Measurements from ENCODE around the gene DGCR8. TPM values are rescaled to one million over a fixed set of nuclear protein-coding genes. Genes with fewer than 3 reads are reported as not detected.

DGCR8 gene
- total RNA-seq, 2 donors from 2014 or later = 32.0 to 37.9 TPM

GRCh38 chr22:20127318-20127868 lies 47.4 kb downstream of the DGCR8 start:
- peaks cover 5% of the 10 kb centered on the region for H3K4me1 Mint-ChIP-seq
- no peaks in the 10 kb centered on the region for H3K36me3 Mint-ChIP-seq (ENCODE audit: low read depth)
- no peaks in the 10 kb centered on the region for H3K27me3 Mint-ChIP-seq
- DNase-seq = no peak
- no peaks in the 10 kb centered on the region for H3K9me3 ChIP-seq (ENCODE audit: control insufficient read depth, low read length, poor library complexity, severe bottlenecking)
- ATAC-seq = no peak
- no peak overlapping the region for H3K27ac Mint-ChIP-seq
- H3K4me3 Mint-ChIP-seq = no peak overlapping the region

- Mint-ChIP-seq H3K4me3 (no peak overlapping the region), H3K4me1 (peaks cover 5% of the 10 kb centered on the region), H3K36me3 (ENCODE audit: low read depth) (no peaks in the 10 kb centered on the region), H3K27me3 (no peaks in the 10 kb centered on the region), H3K27ac (peak overlapping the region; percentile 16)
- no peak for ATAC-seq
- no peak for DNase-seq
- no peaks in the 10 kb centered on the region for H3K9me3 ChIP-seq (ENCODE audit: control insufficient read depth, low read length, poor library complexity, severe bottlenecking)
Observed at GRCh38 chr22:20127869-20128618, 48.0 kb downstream of the DGCR8 start.

GRCh38 chr22:20128619-20128901 lies 48.5 kb downstream of the DGCR8 start:
- Mint-ChIP-seq H3K36me3 (ENCODE audit: low read depth) (no peaks in the 10 kb centered on the region), H3K27ac (no peak overlapping the region)

GRCh38 chr22:20128902-20129746 lies 49.1 kb downstream of the DGCR8 start:
- peak overlapping the region; percentile 32 for H3K27ac Mint-ChIP-seq
- peak; percentile 40 for ATAC-seq

More at GRCh38 chr22:20128619-20128901, 48.5 kb downstream of the DGCR8 start:
- no peaks in the 10 kb centered on the region for H3K9me3 ChIP-seq (ENCODE audit: control insufficient read depth, low read length, poor library complexity, severe bottlenecking)
- Mint-ChIP-seq H3K4me1 (peaks cover 5% of the 10 kb centered on the region), H3K27me3 (no peaks in the 10 kb centered on the region), H3K4me3 (no peak overlapping the region)
- no peak for DNase-seq
- ATAC-seq = no peak

GRCh38 chr22:20129747-20130014 lies 49.6 kb downstream of the DGCR8 start:
- H3K4me3 Mint-ChIP-seq = no peak overlapping the region
- H3K27ac Mint-ChIP-seq = peak overlapping the region; percentile 32
- DNase-seq (no peak), ATAC-seq (no peak)
- H3K4me1 Mint-ChIP-seq = peaks cover 6% of the 10 kb centered on the region
- H3K36me3 Mint-ChIP-seq (ENCODE audit: low read depth) = no peaks in the 10 kb centered on the region
- H3K27me3 Mint-ChIP-seq = no peaks in the 10 kb centered on the region
- H3K9me3 ChIP-seq (ENCODE audit: control insufficient read depth, low read length, poor library complexity, severe bottlenecking) = no peaks in the 10 kb centered on the region

More at GRCh38 chr22:20128902-20129746, 49.1 kb downstream of the DGCR8 start:
- H3K27me3 Mint-ChIP-seq = no peaks in the 10 kb centered on the region
- peak in 2 of 3 donors; percentile 35 to 52 for DNase-seq
- H3K36me3 Mint-ChIP-seq (ENCODE audit: low read depth) = no peaks in the 10 kb centered on the region
- peak overlapping the region; percentile 31 for H3K4me3 Mint-ChIP-seq
- no peaks in the 10 kb centered on the region for H3K9me3 ChIP-seq (ENCODE audit: control insufficient read depth, low read length, poor library complexity, severe bottlenecking)
- H3K4me1 Mint-ChIP-seq = peaks cover 7% of the 10 kb centered on the region

- Mint-ChIP-seq H3K36me3 (ENCODE audit: low read depth) (no peaks in the 10 kb centered on the region), H3K27me3 (no peaks in the 10 kb centered on the region), H3K4me3 (peak overlapping the region; percentile 41), H3K4me1 (peaks cover 6% of the 10 kb centered on the region), H3K27ac (no peak overlapping the region)
- DNase-seq = peak in 1 of 3 donors; percentile 25
- ATAC-seq = peak; percentile 24
- no peaks in the 10 kb centered on the region for H3K9me3 ChIP-seq (ENCODE audit: control insufficient read depth, low read length, poor library complexity, severe bottlenecking)
Observed at GRCh38 chr22:20130319-20130718, 50.3 kb downstream of the DGCR8 start.

GRCh38 chr22:20130731-20131596 lies 50.9 kb downstream of the DGCR8 start:
- ATAC-seq (peak; percentile 81), DNase-seq (peak; percentile 61 to 80 (median 74))
- no peaks in the 10 kb centered on the region for H3K9me3 ChIP-seq (ENCODE audit: control insufficient read depth, low read length, poor library complexity, severe bottlenecking)
- no peak overlapping the region for H3K27ac Mint-ChIP-seq
- H3K27me3 Mint-ChIP-seq = no peaks in the 10 kb centered on the region
- peak overlapping the region; percentile 41 for H3K4me3 Mint-ChIP-seq
- no peaks in the 10 kb centered on the region for H3K36me3 Mint-ChIP-seq (ENCODE audit: low read depth)
- H3K4me1 Mint-ChIP-seq = peaks cover 6% of the 10 kb centered on the region

- peak; percentile 72 for ATAC-seq
- Mint-ChIP-seq H3K4me3 (peak within 1 kb of the TSS; percentile 80), H3K27me3 (no peaks in the 10 kb centered on the region), H3K36me3 (ENCODE audit: low read depth) (no peaks in the 10 kb centered on the region), H3K27ac (peak within 1 kb of the TSS; percentile 73), H3K4me1 (peaks cover 10% of the 10 kb centered on the region)
- H3K9me3 ChIP-seq (ENCODE audit: control insufficient read depth, low read length, poor library complexity, severe bottlenecking) = no peaks in the 10 kb centered on the region
- peak in 2 of 3 donors; percentile 42 to 66 for DNase-seq
Observed at GRCh38 chr22:20131597-20131858, 51.5 kb downstream of the DGCR8 start, which contains the start of gene ZDHHC8. TSS of gene ZDHHC8 (plus strand) at chr22:20131804. CDS start at chr22:20131948, 144 bp downstream.

- peak; percentile 2 for ATAC-seq
Observed at GRCh38 chr22:20131859-20132685, 52.0 kb downstream of the DGCR8 start.

GRCh38 chr22:20132686-20133246 lies 52.7 kb downstream of the DGCR8 start:
- H3K27ac Mint-ChIP-seq = peak overlapping the region; percentile 73
- no peaks in the 10 kb centered on the region for H3K36me3 Mint-ChIP-seq (ENCODE audit: low read depth)

More at GRCh38 chr22:20131859-20132685, 52.0 kb downstream of the DGCR8 start:
- Mint-ChIP-seq H3K4me1 (peaks cover 10% of the 10 kb centered on the region), H3K4me3 (peak overlapping the region; percentile 80), H3K36me3 (ENCODE audit: low read depth) (no peaks in the 10 kb centered on the region), H3K27ac (peak overlapping the region; percentile 73), H3K27me3 (no peaks in the 10 kb centered on the region)
- H3K9me3 ChIP-seq (ENCODE audit: control insufficient read depth, low read length, poor library complexity, severe bottlenecking) = no peaks in the 10 kb centered on the region
- DNase-seq = no peak

GRCh38 chr22:20133930-20134549 lies 54.0 kb downstream of the DGCR8 start:
- H3K4me1 Mint-ChIP-seq = peaks cover 21% of the 10 kb centered on the region
- no peaks in the 10 kb centered on the region for H3K36me3 Mint-ChIP-seq (ENCODE audit: low read depth)
- H3K27ac Mint-ChIP-seq = no peak overlapping the region
- no peaks in the 10 kb centered on the region for H3K27me3 Mint-ChIP-seq
- H3K4me3 Mint-ChIP-seq = peak overlapping the region; percentile 63
- ATAC-seq (no peak), DNase-seq (no peak)
- no peaks in the 10 kb centered on the region for H3K9me3 ChIP-seq (ENCODE audit: control insufficient read depth, low read length, poor library complexity, severe bottlenecking)

More at GRCh38 chr22:20132686-20133246, 52.7 kb downstream of the DGCR8 start:
- Mint-ChIP-seq H3K27me3 (no peaks in the 10 kb centered on the region), H3K4me1 (peaks cover 12% of the 10 kb centered on the region), H3K4me3 (peak overlapping the region; percentile 80)
- DNase-seq (no peak), ATAC-seq (no peak)
- no peaks in the 10 kb centered on the region for H3K9me3 ChIP-seq (ENCODE audit: control insufficient read depth, low read length, poor library complexity, severe bottlenecking)

GRCh38 chr22:20135265-20135664 lies 55.2 kb downstream of the DGCR8 start:
- H3K27me3 Mint-ChIP-seq = no peaks in the 10 kb centered on the region

More at GRCh38 chr22:20135265-20135664, 55.2 kb downstream of the DGCR8 start:
- Mint-ChIP-seq H3K36me3 (ENCODE audit: low read depth) (peaks cover 2% of the 10 kb centered on the region), H3K4me3 (no peak overlapping the region), H3K4me1 (peaks cover 20% of the 10 kb centered on the region), H3K27ac (no peak overlapping the region)
- no peak for ATAC-seq
- no peaks in the 10 kb centered on the region for H3K9me3 ChIP-seq (ENCODE audit: control insufficient read depth, low read length, poor library complexity, severe bottlenecking)
- DNase-seq = no peak

Measured in T-helper 17 cell (primary cell).